OCI-LY7 (cell line): ENCODE measurements around the gene HLCS. TPM values are rescaled to one million over a fixed set of nuclear protein-coding genes. Genes with fewer than 3 reads are reported as not detected.

Experiments
- BruUV-seq: library from RNA; stranded (reverse); fragments of 400-500 nt; replicated peaks from 2 replicates; lab custom pipeline; 2021; lab: Mats Ljungman, UMichigan
- CTCF ChIA-PET: fragments of 300-600 bp; sonication (Branson Sonifier 250); formaldehyde crosslinking; loops from one replicate; lab custom pipeline; 2022; ENCODE audit warnings: antibody characterized with exemption; ENCODE audit not compliant: unreplicated experiment; lab: Charles Lee
- POLR2A ChIA-PET: fragments of 300-600 bp; sonication (Branson Sonifier 250); formaldehyde crosslinking; loops from one replicate; lab custom pipeline; 2022; ENCODE audit warnings: antibody characterized with exemption; lab: Charles Lee
- DNase-seq: peaks from one replicate; pipeline ENCODE4 v3.0.0-alpha.2; 2015; ENCODE audit warnings: low spot score
- H2AFZ ChIP-seq: fragments of 200-600 bp; sonication (generic), shearing (Covaris generic); 2 replicates; pipeline ENCODE4 v1.6.1; 2014; ENCODE audit warnings: mild to moderate bottlenecking, antibody characterized with exemption, low read length, moderate library complexity
- H3K27ac ChIP-seq: fragments of 200-600 bp; sonication (generic); 2 replicates; pipeline ENCODE4 v1.5.1; 2014; ENCODE audit warnings: mixed run types, low read depth, mild to moderate bottlenecking, moderate library complexity, low read length, inconsistent platforms; ENCODE audit not compliant: poor library complexity, severe bottlenecking
- H3K36me3 ChIP-seq: fragments of 200-600 bp; sonication (generic); 2 replicates; pipeline ENCODE4 v1.6.1; 2014; ENCODE audit warnings: mild to moderate bottlenecking, antibody characterized with exemption, low read length, moderate library complexity, mixed read lengths; ENCODE audit not compliant: insufficient read depth
- H3K4me1 ChIP-seq: fragments of 200-600 bp; sonication (generic); 2 replicates; pipeline ENCODE4 v1.5.1; 2014; ENCODE audit warnings: mild to moderate bottlenecking, low read length; ENCODE audit not compliant: insufficient read depth, poor library complexity, severe bottlenecking
- H3K4me2 ChIP-seq: fragments of 200-600 bp; sonication (generic); 2 replicates; pipeline ENCODE4 v1.6.1; 2014; ENCODE audit warnings: mild to moderate bottlenecking, low read length
- H3K4me3 ChIP-seq: fragments of 200-600 bp; sonication (generic); 2 replicates; pipeline ENCODE4 v1.5.1; 2014; ENCODE audit warnings: mild to moderate bottlenecking, low read depth, low read length; ENCODE audit not compliant: poor library complexity, severe bottlenecking
- H3K79me2 ChIP-seq: fragments of 200-600 bp; sonication (generic); 2 replicates; pipeline ENCODE4 v1.6.1; 2016; ENCODE audit warnings: low read depth, mild to moderate bottlenecking, low read length, moderate library complexity, mixed read lengths; ENCODE audit not compliant: insufficient read depth
- H3K9me2 ChIP-seq: fragments of 200-600 bp; sonication (generic); 2 replicates; pipeline ENCODE4 v1.6.1; 2016; ENCODE audit warnings: mild to moderate bottlenecking, low read length, mixed read lengths; ENCODE audit not compliant: insufficient read depth
- H3K9me3 ChIP-seq: fragments of 200-600 bp; sonication (generic); 2 replicates; pipeline ENCODE4 v1.6.1; 2014; ENCODE audit warnings: mild to moderate bottlenecking, mixed run types, low read length, mixed read lengths
- H4K20me1 ChIP-seq: fragments of 200-600 bp; sonication (generic); 2 replicates; pipeline ENCODE4 v1.6.1; 2014; ENCODE audit warnings: mild to moderate bottlenecking, antibody characterized with exemption, low read length, moderate library complexity, mixed read lengths; ENCODE audit not compliant: insufficient read depth
- CTCF ChIP-seq: fragments of 200-600 bp; sonication (generic); conservative IDR thresholded peaks from 2 replicates; pipeline ENCODE4 v1.5.1; 2014; ENCODE audit warnings: mild to moderate bottlenecking, antibody characterized with exemption, low read length, moderate library complexity, mixed read lengths
- EZH2phosphoT487 ChIP-seq: fragments of 200-600 bp; sonication (generic); IDR thresholded peaks from 2 replicates; pipeline ENCODE4 v1.6.1; 2018; ENCODE audit warnings: low read depth, borderline replicate concordance, mild to moderate bottlenecking, mixed run types, antibody characterized with exemption, low read length, moderate library complexity, mixed read lengths
- intact Hi-C: fragments of 100-400 bp; cut with micrococcal nuclease; formaldehyde crosslinking; loops from one replicate; pipeline ENCODE4 v1.10.0; 2022; ENCODE audit not compliant: unreplicated experiment
- total RNA-seq, 2 experiments: library from RNA; depleted of rRNA in 1 of 2; stranded (reverse); fragments of >200 nt in 1 of 2; shearing (Covaris generic) in 1 of 2; gene quantifications; 2 replicates each; pipeline ENCODE4 v1.2.3, GENCODE V29; 2014 to 2022

HLCS gene
- total RNA-seq, 2 experiments from 2014 or later = 12.0 to 20.9 TPM

GRCh38 chr21:36916718-36917117 lies 49.8 kb downstream of the HLCS start:
- no TSS peak for BruUV-seq
- CTCF ChIA-PET = no interaction called here

DNA sequence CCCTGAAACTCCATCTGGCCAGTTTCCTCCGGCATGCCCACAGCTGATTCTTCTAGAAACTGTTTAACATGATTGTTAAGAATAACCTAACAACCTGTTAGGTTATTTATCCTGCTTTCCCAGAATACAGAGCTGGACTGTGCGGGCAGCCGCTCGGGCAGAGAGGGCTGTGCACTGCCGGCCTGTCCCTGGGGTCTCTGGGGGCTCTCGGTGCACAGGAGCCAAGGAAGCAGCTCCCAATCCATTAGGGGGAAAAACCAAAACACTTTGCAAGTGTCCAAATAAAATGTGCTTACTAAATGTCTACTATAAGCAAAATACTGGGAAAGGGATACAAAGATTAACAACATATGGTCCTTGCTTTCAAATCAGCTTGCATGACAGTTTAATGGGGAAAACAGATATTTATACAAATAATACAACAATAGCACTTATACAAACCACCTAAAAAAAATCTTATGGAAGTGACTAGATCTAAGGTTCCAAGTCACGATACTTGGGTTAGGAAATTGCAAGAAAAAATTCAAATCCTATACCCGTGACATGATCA lies 50.7 kb downstream of the HLCS start:
- CTCF ChIA-PET = interaction anchor here (1.0 kb wide), 1 partner anchor 19 kb away, joined by 9 read pairs; no protein-coding TSS in a partner anchor
- H3K79me2 ChIP-seq = no peaks in the 10 kb centered on the region
- intact Hi-C loops = no loop called here

More at GRCh38 chr21:36916718-36917117, 49.8 kb downstream of the HLCS start:
- Histone ChIP-seq H3K4me1 (peaks cover 3% of the 10 kb centered on the region), H3K9me2 (no peaks in the 10 kb centered on the region), H3K4me3 (no peak overlapping the region), H4K20me1 (no peaks in the 10 kb centered on the region), H3K4me2 (no peak overlapping the region), H3K79me2 (no peaks in the 10 kb centered on the region), H3K27ac (no peak overlapping the region), H2AFZ (no peak overlapping the region), H3K36me3 (no peaks in the 10 kb centered on the region), H3K9me3 (no peaks in the 10 kb centered on the region)
- TF ChIP-seq EZH2phosphoT487 = no peak
- TF ChIP-seq CTCF = no peak
- intact Hi-C loops = no loop called here
- DNase-seq = no peak
- POLR2A ChIA-PET = no interaction called here

More for the DNA sequence above, 50.7 kb downstream of the HLCS start:
- H3K36me3 ChIP-seq = no peaks in the 10 kb centered on the region
- H2AFZ ChIP-seq = no peak overlapping the region
- H3K9me2 ChIP-seq = no peaks in the 10 kb centered on the region
- no peak overlapping the region for H3K4me2 ChIP-seq
- DNase-seq = no peak
- no peaks in the 10 kb centered on the region for H3K9me3 ChIP-seq
- BruUV-seq = no TSS peak
- peaks cover 3% of the 10 kb centered on the region for H3K4me1 ChIP-seq
- TF ChIP-seq EZH2phosphoT487 (no peak), CTCF (no peak)
- POLR2A ChIA-PET = interaction anchor here (0.6 kb wide), 2 partner anchors 166 to 497 kb away, joined by 3 read pairs; no protein-coding TSS in a partner anchor
- H3K27ac ChIP-seq = no peak overlapping the region
- no peak overlapping the region for H3K4me3 ChIP-seq
- no peaks in the 10 kb centered on the region for H4K20me1 ChIP-seq
